Measurements from ENCODE around the gene FAM221A. TPM values are rescaled to one million over a fixed set of nuclear protein-coding genes. Genes with fewer than 3 reads are reported as not detected.

FAM221A gene
- total RNA-seq, 1 experiment from 2014 or later = 8.4 TPM

DNA sequence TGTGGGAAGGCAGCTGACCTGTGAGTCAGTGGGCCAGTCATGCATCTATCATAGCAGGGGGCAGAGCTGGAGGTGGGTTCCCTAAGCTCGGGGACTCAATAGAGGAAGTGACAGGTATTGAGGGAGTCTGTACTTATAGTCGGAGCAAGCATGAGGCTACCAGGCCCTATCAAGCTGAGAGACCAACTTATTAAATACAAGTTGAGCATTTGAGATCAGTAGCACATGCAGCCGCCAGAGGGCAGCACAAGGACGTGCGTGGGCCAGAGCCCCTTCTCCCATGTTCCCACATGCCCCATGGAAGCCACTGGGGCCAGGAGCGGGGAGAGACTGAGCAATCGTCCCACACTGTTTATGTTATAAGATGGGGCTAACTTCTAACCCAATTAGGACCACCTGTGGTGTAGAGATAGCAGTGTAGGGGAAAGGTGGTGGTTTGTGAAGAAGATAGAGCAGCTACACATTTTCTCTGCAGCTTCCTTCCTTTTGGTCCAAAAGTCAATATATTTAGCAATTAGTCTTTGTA is 17.0 kb downstream of the FAM221A start:
- TF ChIP-seq TCF7L2 (IDR thresholded peaks at IDR 0.05; ENCODE audit: low read depth, low read length) = no peak
- TF ChIP-seq, protein P1, sequence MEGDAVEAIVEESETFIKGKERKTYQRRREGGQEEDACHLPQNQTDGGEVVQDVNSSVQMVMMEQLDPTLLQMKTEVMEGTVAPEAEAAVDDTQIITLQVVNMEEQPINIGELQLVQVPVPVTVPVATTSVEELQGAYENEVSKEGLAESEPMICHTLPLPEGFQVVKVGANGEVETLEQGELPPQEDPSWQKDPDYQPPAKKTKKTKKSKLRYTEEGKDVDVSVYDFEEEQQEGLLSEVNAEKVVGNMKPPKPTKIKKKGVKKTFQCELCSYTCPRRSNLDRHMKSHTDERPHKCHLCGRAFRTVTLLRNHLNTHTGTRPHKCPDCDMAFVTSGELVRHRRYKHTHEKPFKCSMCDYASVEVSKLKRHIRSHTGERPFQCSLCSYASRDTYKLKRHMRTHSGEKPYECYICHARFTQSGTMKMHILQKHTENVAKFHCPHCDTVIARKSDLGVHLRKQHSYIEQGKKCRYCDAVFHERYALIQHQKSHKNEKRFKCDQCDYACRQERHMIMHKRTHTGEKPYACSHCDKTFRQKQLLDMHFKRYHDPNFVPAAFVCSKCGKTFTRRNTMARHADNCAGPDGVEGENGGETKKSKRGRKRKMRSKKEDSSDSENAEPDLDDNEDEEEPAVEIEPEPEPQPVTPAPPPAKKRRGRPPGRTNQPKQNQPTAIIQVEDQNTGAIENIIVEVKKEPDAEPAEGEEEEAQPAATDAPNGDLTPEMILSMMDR (IDR thresholded peaks at IDR 0.05) = peak; percentile 94
- intact Hi-C loops (cut with micrococcal nuclease; ENCODE audit: unreplicated experiment) (loop anchor here (5.0 kb wide), 1 partner anchor 125 kb away; no protein-coding TSS in a partner anchor), in situ Hi-C loops (cut with HindIII; ENCODE audit: low pct_unique_long_range_greater_than_20kb, low sequenced_read_pairs) (no loop called here)
- Histone ChIP-seq H3K4me1 (ENCODE audit: control insufficient read depth, insufficient read depth, low read length) (no peaks in the 10 kb centered on the region), H3K4me3 (ENCODE audit: low read depth in 2 of 2, low read length in 2 of 2) (no peak overlapping the region), H3K9me3 (ENCODE audit: control insufficient read depth, insufficient read depth, low read depth, low read length) (no peaks in the 10 kb centered on the region), H3K27me3 (ENCODE audit: control insufficient read depth, insufficient read depth, low read length) (no peaks in the 10 kb centered on the region), H3K36me3 (ENCODE audit: control insufficient read depth, insufficient read depth, low read length) (no peaks in the 10 kb centered on the region), H3K27ac (ENCODE audit: low read length) (no peak overlapping the region)
- ATAC-seq (peak; percentile 97), DNase-seq (ENCODE audit: low read depth, low spot score) (no peak)
- ChIA-PET POLR2A (no interaction called here), CTCF (interaction anchor here (0.5 to 1.3 kb wide), 5 partner anchors 14 to 222 kb away, joined by 3 to 8 read pairs (median 4); no protein-coding TSS in a partner anchor)
- no TSS peak for BruUV-seq (replicated peaks)

DNA sequence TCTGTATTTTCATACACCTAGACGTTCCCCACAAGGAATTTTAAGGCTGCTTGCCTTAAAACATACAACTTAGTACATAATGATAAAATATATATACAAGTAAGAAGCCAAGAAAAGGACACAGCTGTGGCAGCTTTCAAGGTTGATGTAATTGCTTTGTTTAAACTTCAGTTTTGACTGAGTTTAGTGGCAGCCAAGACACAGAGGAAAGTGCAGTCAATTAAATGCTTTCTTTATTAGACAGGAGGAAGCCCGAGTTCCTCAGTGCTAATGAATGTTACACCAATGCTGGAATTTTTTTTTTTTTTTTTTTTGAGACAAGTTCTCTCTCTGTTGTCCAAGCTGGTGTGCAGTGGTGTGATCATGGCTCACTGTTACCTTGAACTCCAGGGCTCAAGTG is 18.8 kb downstream of the FAM221A start:
- POLR2A ChIA-PET = no interaction called here
- intact Hi-C loops (cut with micrococcal nuclease; ENCODE audit: unreplicated experiment) = loop anchor here (5.0 kb wide), 1 partner anchor 127 kb away; no protein-coding TSS in a partner anchor
- no peak for DNase-seq (ENCODE audit: low read depth, low spot score)

More for the DNA sequence above, 18.8 kb downstream of the FAM221A start:
- in situ Hi-C loops (cut with HindIII; ENCODE audit: low pct_unique_long_range_greater_than_20kb, low sequenced_read_pairs) = no loop called here
- H3K36me3 ChIP-seq (ENCODE audit: control insufficient read depth, insufficient read depth, low read length) = no peaks in the 10 kb centered on the region
- no TSS peak for BruUV-seq (replicated peaks)
- TF ChIP-seq, protein P1 (IDR thresholded peaks at IDR 0.05) = no peak
- TF ChIP-seq POLR2AphosphoS5 (IDR thresholded peaks at IDR 0.05; ENCODE audit: low read depth, low read length) = no peak
- TF ChIP-seq, protein P2, sequence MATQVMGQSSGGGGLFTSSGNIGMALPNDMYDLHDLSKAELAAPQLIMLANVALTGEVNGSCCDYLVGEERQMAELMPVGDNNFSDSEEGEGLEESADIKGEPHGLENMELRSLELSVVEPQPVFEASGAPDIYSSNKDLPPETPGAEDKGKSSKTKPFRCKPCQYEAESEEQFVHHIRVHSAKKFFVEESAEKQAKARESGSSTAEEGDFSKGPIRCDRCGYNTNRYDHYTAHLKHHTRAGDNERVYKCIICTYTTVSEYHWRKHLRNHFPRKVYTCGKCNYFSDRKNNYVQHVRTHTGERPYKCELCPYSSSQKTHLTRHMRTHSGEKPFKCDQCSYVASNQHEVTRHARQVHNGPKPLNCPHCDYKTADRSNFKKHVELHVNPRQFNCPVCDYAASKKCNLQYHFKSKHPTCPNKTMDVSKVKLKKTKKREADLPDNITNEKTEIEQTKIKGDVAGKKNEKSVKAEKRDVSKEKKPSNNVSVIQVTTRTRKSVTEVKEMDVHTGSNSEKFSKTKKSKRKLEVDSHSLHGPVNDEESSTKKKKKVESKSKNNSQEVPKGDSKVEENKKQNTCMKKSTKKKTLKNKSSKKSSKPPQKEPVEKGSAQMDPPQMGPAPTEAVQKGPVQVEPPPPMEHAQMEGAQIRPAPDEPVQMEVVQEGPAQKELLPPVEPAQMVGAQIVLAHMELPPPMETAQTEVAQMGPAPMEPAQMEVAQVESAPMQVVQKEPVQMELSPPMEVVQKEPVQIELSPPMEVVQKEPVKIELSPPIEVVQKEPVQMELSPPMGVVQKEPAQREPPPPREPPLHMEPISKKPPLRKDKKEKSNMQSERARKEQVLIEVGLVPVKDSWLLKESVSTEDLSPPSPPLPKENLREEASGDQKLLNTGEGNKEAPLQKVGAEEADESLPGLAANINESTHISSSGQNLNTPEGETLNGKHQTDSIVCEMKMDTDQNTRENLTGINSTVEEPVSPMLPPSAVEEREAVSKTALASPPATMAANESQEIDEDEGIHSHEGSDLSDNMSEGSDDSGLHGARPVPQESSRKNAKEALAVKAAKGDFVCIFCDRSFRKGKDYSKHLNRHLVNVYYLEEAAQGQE (IDR thresholded peaks at IDR 0.05; ENCODE audit: insufficient read depth in 1 of 2, low read depth in 2 of 2, low read length in 1 of 2) = no peak
- TF ChIP-seq SIN3A (IDR thresholded peaks at IDR 0.05; ENCODE audit: borderline replicate concordance, insufficient read depth, low read depth, low read length) = no peak
- TF ChIP-seq TCF7L2 (IDR thresholded peaks at IDR 0.05; ENCODE audit: low read depth, low read length) = no peak
- no peak for ATAC-seq
- no peak overlapping the region for H3K27ac ChIP-seq (ENCODE audit: low read length)
- no peaks in the 10 kb centered on the region for H3K4me1 ChIP-seq (ENCODE audit: control insufficient read depth, insufficient read depth, low read length)
- H3K9me3 ChIP-seq (ENCODE audit: control insufficient read depth, insufficient read depth, low read depth, low read length) = no peaks in the 10 kb centered on the region
- CTCF ChIA-PET = interaction anchor here (0.6 kb wide), 2 partner anchors 25 to 184 kb away, joined by 3 to 4 read pairs; no protein-coding TSS in a partner anchor
- no peak overlapping the region for H3K4me3 ChIP-seq (ENCODE audit: low read depth in 2 of 2, low read length in 2 of 2)
- H3K27me3 ChIP-seq (ENCODE audit: control insufficient read depth, insufficient read depth, low read length) = no peaks in the 10 kb centered on the region

Data from Panc1 (cell line).